ENCODE measurements around the gene MSL2.

DNA sequence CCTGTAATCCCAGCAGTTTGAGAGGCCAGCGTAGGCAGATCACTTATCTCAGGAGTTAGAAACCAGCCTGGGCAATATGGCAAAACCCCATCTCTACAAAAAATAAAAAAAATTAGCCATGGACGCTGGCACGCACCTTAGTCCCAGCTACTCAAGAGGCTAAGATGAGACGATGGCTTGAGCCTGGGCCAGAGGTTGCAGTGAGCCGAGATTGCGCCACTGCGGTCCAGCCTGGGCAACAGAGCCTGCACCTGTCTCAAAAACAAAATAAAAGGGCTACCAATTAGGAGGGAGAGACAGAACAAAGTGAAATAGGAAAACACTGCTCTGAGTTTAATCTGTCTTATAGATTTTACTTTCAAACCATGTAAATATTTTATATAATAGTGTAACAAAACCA, 33.8 kb downstream of the MSL2 start:
- no peak for TF ChIP-seq TAF1 (IDR thresholded peaks at IDR 0.05; ENCODE audit: low read depth, low read length)
- no peak for TF ChIP-seq POLR2A (IDR thresholded peaks at IDR 0.05; ENCODE audit: low read depth, low read length)

Measured in GM12891 (cell line).